ENCODE measurements around the gene KHDRBS2.

- no peak for TF ChIP-seq POLR2AphosphoS5 (IDR thresholded peaks at IDR 0.05)
- no peak for TF ChIP-seq POLR2A (IDR thresholded peaks at IDR 0.05)
- TF ChIP-seq CTCF (IDR thresholded peaks at IDR 0.05): no peak
These were observed 338.6 kb downstream of the KHDRBS2 start for GRCh38 chr6:61947311-61947947.
